ENCODE results near the gene ERCC1.
"Not testable (repeated sequence)": the region's sequence is repeated elsewhere in the genome, so short reads cannot be mapped to it uniquely, and the experiment has no call there.

Gene ERCC1

GRCh38 chr19:45451850-45452387 lies 28.2 kb upstream of the ERCC1 start:
- no peak for DNase-seq

GRCh38 chr19:45451131-45451849 lies 27.6 kb upstream of the ERCC1 start:
- peak; percentile 82 to 84 for DNase-seq

- peak; percentile 71 to 82 for DNase-seq
Measured at GRCh38 chr19:45450012-45450333, 26.3 kb upstream of the ERCC1 start.

- peak in 1 of 2 donors; percentile 33 for DNase-seq
Measured at GRCh38 chr19:45448887-45449299, 25.2 kb upstream of the ERCC1 start.

- DNase-seq = no peak
Measured at GRCh38 chr19:45448425-45448756, 24.7 kb upstream of the ERCC1 start.

- no peak for DNase-seq
Measured at GRCh38 chr19:45446944-45447343, 23.2 kb upstream of the ERCC1 start.

- DNase-seq = peak in 1 of 2 donors; percentile 62
Measured at GRCh38 chr19:45446295-45446694, 22.6 kb upstream of the ERCC1 start.

GRCh38 chr19:45445139-45445538 lies 21.4 kb upstream of the ERCC1 start:
- no peak for DNase-seq

- peak; percentile 92 to 94 for DNase-seq
Measured at GRCh38 chr19:45444318-45445041, 20.8 kb upstream of the ERCC1 start.

GRCh38 chr19:45443462-45444317 lies 20.0 kb upstream of the ERCC1 start:
- DNase-seq = peak; percentile 69 to 85

GRCh38 chr19:45442778-45443461 lies 19.2 kb upstream of the ERCC1 start:
- peak; percentile 70 to 90 for DNase-seq

- no peak for DNase-seq
Measured at GRCh38 chr19:45442408-45442777, 18.7 kb upstream of the ERCC1 start.

- no peak for DNase-seq
Measured at GRCh38 chr19:45440873-45441654, 17.3 kb upstream of the ERCC1 start.

GRCh38 chr19:45440259-45440638 lies 16.5 kb upstream of the ERCC1 start:
- DNase-seq = no peak

- peak; percentile 89 for DNase-seq
Measured at GRCh38 chr19:45439569-45440258, 16.0 kb upstream of the ERCC1 start.

GRCh38 chr19:45439190-45439568 lies 15.5 kb upstream of the ERCC1 start:
- DNase-seq = no peak

GRCh38 chr19:45437328-45437727 lies 13.6 kb upstream of the ERCC1 start:
- no peak for DNase-seq

- DNase-seq = not testable (repeated sequence)
Measured at GRCh38 chr19:45432543-45432942, 8.8 kb upstream of the ERCC1 start.

- not testable (repeated sequence) for DNase-seq
Measured at GRCh38 chr19:45431008-45431407, 7.3 kb upstream of the ERCC1 start.

- not testable (repeated sequence) for DNase-seq
Measured at GRCh38 chr19:45429896-45430295, 6.2 kb upstream of the ERCC1 start.

Measured in CD4-positive, alpha-beta T cell treated with Interleukin-1 beta for 1 hour (primary cell).